GM23338 (cell line): Measurements from ENCODE around the gene CACNA1C. TPM values are rescaled to one million over a fixed set of nuclear protein-coding genes. Genes with fewer than 3 reads are reported as not detected.

Source experiments
- ATAC-seq: fragments of 200-7000 bp; cut with Tn5 transposase; 3 replicates; pipeline ENCODE4 v1.9.1; 2020
- DNase-seq: peaks from one replicate; pipeline ENCODE4 v3.0.0-alpha.2; 2015; ENCODE audit warnings: low spot score
- H2AFZ ChIP-seq: fragments of 200-600 bp; sonication (generic); 2 replicates; pipeline ENCODE4 v1.8.0; 2016; ENCODE audit warnings: antibody characterized with exemption, mild to moderate bottlenecking, moderate library complexity
- H3F3A ChIP-seq: fragments of 200-600 bp; sonication (generic); replicated peaks from 2 replicates; pipeline ENCODE4 v1.8.0; 2017; ENCODE audit warnings: antibody characterized with exemption, mixed run types, low read depth
- H3K27ac ChIP-seq: fragments of 200-600 bp; sonication (generic); 2 replicates; pipeline ENCODE4 v1.6.1; 2016; ENCODE audit warnings: low read depth
- H3K27me3 ChIP-seq: fragments of 200-600 bp; sonication (generic); 2 replicates; pipeline ENCODE4 v1.8.0; 2016; ENCODE audit warnings: mild to moderate bottlenecking, mixed run types, moderate library complexity; ENCODE audit not compliant: insufficient read depth
- H3K36me3 ChIP-seq: fragments of 200-600 bp; sonication (generic); 2 replicates; pipeline ENCODE4 v1.8.0; 2016; ENCODE audit warnings: mild to moderate bottlenecking; ENCODE audit not compliant: insufficient read depth
- H3K4me1 ChIP-seq: fragments of 200-600 bp; sonication (generic); 2 replicates; pipeline ENCODE4 v1.8.0; 2016; ENCODE audit warnings: mild to moderate bottlenecking, moderate library complexity; ENCODE audit not compliant: insufficient read depth
- H3K4me2 ChIP-seq: fragments of 200-600 bp; sonication (generic); 2 replicates; pipeline ENCODE4 v1.7.1; 2017; ENCODE audit warnings: mixed run types
- H3K4me3 ChIP-seq: fragments of 200-600 bp; sonication (generic); 2 replicates; pipeline ENCODE4 v1.6.1; 2016; ENCODE audit warnings: mixed run types
- H3K79me2 ChIP-seq: fragments of 200-600 bp; sonication (generic); replicated peaks from 2 replicates; pipeline ENCODE4 v1.8.0; 2017; ENCODE audit warnings: mild to moderate bottlenecking; ENCODE audit not compliant: insufficient read depth
- H3K9me2 ChIP-seq: fragments of 200-600 bp; sonication (generic); 2 replicates; pipeline ENCODE4 v1.8.0; 2017; ENCODE audit not compliant: insufficient read depth
- H4K20me1 ChIP-seq: fragments of 200-600 bp; sonication (generic); replicated peaks from 2 replicates; pipeline ENCODE4 v1.8.0; 2017; ENCODE audit warnings: mild to moderate bottlenecking; ENCODE audit not compliant: insufficient read depth
- H3K27ac Mint-ChIP-seq: 2 replicates; pipeline ENCODE4 v1.8.0; 2020; ENCODE audit warnings: inconsistent platforms, mild to moderate bottlenecking, moderate library complexity, mixed read lengths
- H3K27me3 Mint-ChIP-seq: 3 replicates; pipeline ENCODE4 v1.8.0; 2022; ENCODE audit warnings: low read depth, mild to moderate bottlenecking, moderate library complexity, mixed read lengths, inconsistent platforms; ENCODE audit not compliant: insufficient read depth, poor library complexity
- H3K36me3 Mint-ChIP-seq: 3 replicates; pipeline ENCODE4 v1.8.0; 2021; ENCODE audit warnings: low read depth, mild to moderate bottlenecking, inconsistent platforms, moderate library complexity, mixed read lengths
- H3K4me1 Mint-ChIP-seq: 3 replicates; pipeline ENCODE4 v1.8.0; 2020; ENCODE audit warnings: mild to moderate bottlenecking, inconsistent platforms, mixed read lengths
- H3K4me3 Mint-ChIP-seq: 3 replicates; pipeline ENCODE4 v1.8.0; 2021; ENCODE audit warnings: moderate library complexity, mild to moderate bottlenecking, inconsistent platforms, mixed read lengths
- H3K9me3 Mint-ChIP-seq: 3 replicates; pipeline ENCODE4 v1.8.0; 2020; ENCODE audit warnings: moderate library complexity, mild to moderate bottlenecking, inconsistent platforms, mixed read lengths
- CREB1 ChIP-seq: fragments of 250-450 bp; sonication (Bioruptor Pico); IDR thresholded peaks from 2 replicates; pipeline ENCODE4 v1.5.0; 2020; ENCODE audit warnings: low read depth, mild to moderate bottlenecking, moderate library complexity
- EZH2 ChIP-seq: fragments of 200-600 bp; sonication (generic); IDR thresholded peaks from one replicate; pipeline ENCODE4 v1.8.0; 2017; ENCODE audit warnings: antibody characterized with exemption, mild to moderate bottlenecking, low read depth; ENCODE audit not compliant: unreplicated experiment
- EZH2phosphoT487 ChIP-seq: fragments of 200-600 bp; sonication (generic); IDR thresholded peaks from one replicate; pipeline ENCODE4 v1.8.1; 2018; ENCODE audit warnings: antibody characterized with exemption; ENCODE audit not compliant: unreplicated experiment
- JUNB ChIP-seq: IDR thresholded peaks from one replicate; pipeline ENCODE4 v1.6.1; 2016; ENCODE audit warnings: antibody characterized with exemption; ENCODE audit not compliant: unreplicated experiment
- POLR2AphosphoS5 ChIP-seq: IDR thresholded peaks from 2 replicates; pipeline ENCODE4 v1.6.1; 2016; ENCODE audit warnings: antibody characterized with exemption, low read depth
- STAT1 ChIP-seq: IDR thresholded peaks from one replicate; pipeline ENCODE4 v1.6.1; 2016; ENCODE audit warnings: antibody characterized with exemption; ENCODE audit not compliant: unreplicated experiment
- ZNF114 ChIP-seq: fragments of 250-450 bp; sonication (Bioruptor Pico); IDR thresholded peaks from 2 replicates; pipeline ENCODE4 v1.5.0; 2020; ENCODE audit warnings: mild to moderate bottlenecking, moderate library complexity
- ZNF331 ChIP-seq: fragments of 250-450 bp; sonication (Bioruptor Pico); IDR thresholded peaks from 2 replicates; pipeline ENCODE4 v1.5.0; 2020; ENCODE audit warnings: low read depth, mild to moderate bottlenecking, moderate library complexity
- polyA plus RNA-seq: library from polyadenylated mRNA; unstranded; fragments of >200 nt; fragmentation: Nextera tagmentation; extraction: Ambion mirVana; gene quantifications from 2 replicates; pipeline ENCODE4 v1.2.1, GENCODE V29; 2016
- total RNA-seq: library from RNA; depleted of rRNA; stranded (reverse); fragments of >200 nt; shearing (Covaris generic); gene quantifications from 2 replicates; pipeline ENCODE4 v1.2.3, GENCODE V29; 2014
- TF ChIP-seq, protein P1 (sequence below), 2 experiments: fragments of 200-600 bp in 1 of 2; sonication (generic) in 1 of 2; conservative IDR thresholded peaks; 2 replicates each; pipeline versions ENCODE4 v1.5.1 to v1.6.1; 2016 to 2017; ENCODE audit warnings: antibody characterized with exemption in 2 of 2, low read depth in 2 of 2, mild to moderate bottlenecking in 2 of 2, moderate library complexity in 1 of 2
- TF ChIP-seq, protein P2 (sequence below): IDR thresholded peaks from 2 replicates; pipeline ENCODE4 v1.6.1; 2016; ENCODE audit warnings: antibody characterized with exemption
- TF ChIP-seq, protein P3 (sequence below): fragments of 250-450 bp; sonication (Bioruptor Pico); IDR thresholded peaks from 2 replicates; pipeline ENCODE4 v1.5.0; 2020; ENCODE audit warnings: mild to moderate bottlenecking, moderate library complexity
- TF ChIP-seq, protein P4 (sequence below): IDR thresholded peaks from one replicate; pipeline ENCODE4 v1.6.1; 2018; ENCODE audit warnings: antibody characterized with exemption; ENCODE audit not compliant: unreplicated experiment

Gene CACNA1C
- total and polyA plus RNA-seq, 2 experiments from 2014 or later, result 0.78 to 2.1 TPM

DNA sequence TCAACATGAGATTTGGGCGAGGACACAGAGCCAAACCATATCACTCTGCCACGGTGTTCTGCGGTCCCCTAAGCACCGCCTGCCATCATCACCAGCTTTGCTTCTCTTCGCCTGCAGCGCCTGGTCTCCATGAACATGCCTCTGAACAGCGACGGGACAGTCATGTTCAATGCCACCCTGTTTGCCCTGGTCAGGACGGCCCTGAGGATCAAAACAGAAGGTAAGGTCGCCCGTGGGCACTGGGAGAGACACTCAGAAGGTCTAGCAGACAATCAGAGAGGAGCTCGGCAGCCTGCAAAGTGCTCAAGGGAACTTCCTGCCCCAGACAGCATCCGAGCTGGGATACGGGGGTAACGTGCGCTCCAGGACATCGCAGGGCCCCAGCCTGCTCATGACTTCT, 616.0 kb downstream of the CACNA1C start:
- Mint-ChIP-seq H3K27me3 (peaks cover 3% of the 10 kb centered on the region), H3K27ac (no peak overlapping the region), H3K9me3 (no peaks in the 10 kb centered on the region), H3K4me3 (no peak overlapping the region), H3K36me3 (no peaks in the 10 kb centered on the region), H3K4me1 (no peaks in the 10 kb centered on the region)
- no peak for TF ChIP-seq EZH2
- TF ChIP-seq POLR2AphosphoS5, result no peak
- no peak for TF ChIP-seq CREB1 (CRISPR knock-in tag)
- no peak for TF ChIP-seq ZNF331 (CRISPR knock-in tag)
- no peak for TF ChIP-seq STAT1
- TF ChIP-seq, protein P1, sequence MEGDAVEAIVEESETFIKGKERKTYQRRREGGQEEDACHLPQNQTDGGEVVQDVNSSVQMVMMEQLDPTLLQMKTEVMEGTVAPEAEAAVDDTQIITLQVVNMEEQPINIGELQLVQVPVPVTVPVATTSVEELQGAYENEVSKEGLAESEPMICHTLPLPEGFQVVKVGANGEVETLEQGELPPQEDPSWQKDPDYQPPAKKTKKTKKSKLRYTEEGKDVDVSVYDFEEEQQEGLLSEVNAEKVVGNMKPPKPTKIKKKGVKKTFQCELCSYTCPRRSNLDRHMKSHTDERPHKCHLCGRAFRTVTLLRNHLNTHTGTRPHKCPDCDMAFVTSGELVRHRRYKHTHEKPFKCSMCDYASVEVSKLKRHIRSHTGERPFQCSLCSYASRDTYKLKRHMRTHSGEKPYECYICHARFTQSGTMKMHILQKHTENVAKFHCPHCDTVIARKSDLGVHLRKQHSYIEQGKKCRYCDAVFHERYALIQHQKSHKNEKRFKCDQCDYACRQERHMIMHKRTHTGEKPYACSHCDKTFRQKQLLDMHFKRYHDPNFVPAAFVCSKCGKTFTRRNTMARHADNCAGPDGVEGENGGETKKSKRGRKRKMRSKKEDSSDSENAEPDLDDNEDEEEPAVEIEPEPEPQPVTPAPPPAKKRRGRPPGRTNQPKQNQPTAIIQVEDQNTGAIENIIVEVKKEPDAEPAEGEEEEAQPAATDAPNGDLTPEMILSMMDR (conservative IDR thresholded peaks at IDR 0.05; ENCODE audit: low read depth in 2 of 2), result no peak
- TF ChIP-seq, protein P2, sequence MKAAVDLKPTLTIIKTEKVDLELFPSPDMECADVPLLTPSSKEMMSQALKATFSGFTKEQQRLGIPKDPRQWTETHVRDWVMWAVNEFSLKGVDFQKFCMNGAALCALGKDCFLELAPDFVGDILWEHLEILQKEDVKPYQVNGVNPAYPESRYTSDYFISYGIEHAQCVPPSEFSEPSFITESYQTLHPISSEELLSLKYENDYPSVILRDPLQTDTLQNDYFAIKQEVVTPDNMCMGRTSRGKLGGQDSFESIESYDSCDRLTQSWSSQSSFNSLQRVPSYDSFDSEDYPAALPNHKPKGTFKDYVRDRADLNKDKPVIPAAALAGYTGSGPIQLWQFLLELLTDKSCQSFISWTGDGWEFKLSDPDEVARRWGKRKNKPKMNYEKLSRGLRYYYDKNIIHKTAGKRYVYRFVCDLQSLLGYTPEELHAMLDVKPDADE, result no peak
- TF ChIP-seq, protein P3, sequence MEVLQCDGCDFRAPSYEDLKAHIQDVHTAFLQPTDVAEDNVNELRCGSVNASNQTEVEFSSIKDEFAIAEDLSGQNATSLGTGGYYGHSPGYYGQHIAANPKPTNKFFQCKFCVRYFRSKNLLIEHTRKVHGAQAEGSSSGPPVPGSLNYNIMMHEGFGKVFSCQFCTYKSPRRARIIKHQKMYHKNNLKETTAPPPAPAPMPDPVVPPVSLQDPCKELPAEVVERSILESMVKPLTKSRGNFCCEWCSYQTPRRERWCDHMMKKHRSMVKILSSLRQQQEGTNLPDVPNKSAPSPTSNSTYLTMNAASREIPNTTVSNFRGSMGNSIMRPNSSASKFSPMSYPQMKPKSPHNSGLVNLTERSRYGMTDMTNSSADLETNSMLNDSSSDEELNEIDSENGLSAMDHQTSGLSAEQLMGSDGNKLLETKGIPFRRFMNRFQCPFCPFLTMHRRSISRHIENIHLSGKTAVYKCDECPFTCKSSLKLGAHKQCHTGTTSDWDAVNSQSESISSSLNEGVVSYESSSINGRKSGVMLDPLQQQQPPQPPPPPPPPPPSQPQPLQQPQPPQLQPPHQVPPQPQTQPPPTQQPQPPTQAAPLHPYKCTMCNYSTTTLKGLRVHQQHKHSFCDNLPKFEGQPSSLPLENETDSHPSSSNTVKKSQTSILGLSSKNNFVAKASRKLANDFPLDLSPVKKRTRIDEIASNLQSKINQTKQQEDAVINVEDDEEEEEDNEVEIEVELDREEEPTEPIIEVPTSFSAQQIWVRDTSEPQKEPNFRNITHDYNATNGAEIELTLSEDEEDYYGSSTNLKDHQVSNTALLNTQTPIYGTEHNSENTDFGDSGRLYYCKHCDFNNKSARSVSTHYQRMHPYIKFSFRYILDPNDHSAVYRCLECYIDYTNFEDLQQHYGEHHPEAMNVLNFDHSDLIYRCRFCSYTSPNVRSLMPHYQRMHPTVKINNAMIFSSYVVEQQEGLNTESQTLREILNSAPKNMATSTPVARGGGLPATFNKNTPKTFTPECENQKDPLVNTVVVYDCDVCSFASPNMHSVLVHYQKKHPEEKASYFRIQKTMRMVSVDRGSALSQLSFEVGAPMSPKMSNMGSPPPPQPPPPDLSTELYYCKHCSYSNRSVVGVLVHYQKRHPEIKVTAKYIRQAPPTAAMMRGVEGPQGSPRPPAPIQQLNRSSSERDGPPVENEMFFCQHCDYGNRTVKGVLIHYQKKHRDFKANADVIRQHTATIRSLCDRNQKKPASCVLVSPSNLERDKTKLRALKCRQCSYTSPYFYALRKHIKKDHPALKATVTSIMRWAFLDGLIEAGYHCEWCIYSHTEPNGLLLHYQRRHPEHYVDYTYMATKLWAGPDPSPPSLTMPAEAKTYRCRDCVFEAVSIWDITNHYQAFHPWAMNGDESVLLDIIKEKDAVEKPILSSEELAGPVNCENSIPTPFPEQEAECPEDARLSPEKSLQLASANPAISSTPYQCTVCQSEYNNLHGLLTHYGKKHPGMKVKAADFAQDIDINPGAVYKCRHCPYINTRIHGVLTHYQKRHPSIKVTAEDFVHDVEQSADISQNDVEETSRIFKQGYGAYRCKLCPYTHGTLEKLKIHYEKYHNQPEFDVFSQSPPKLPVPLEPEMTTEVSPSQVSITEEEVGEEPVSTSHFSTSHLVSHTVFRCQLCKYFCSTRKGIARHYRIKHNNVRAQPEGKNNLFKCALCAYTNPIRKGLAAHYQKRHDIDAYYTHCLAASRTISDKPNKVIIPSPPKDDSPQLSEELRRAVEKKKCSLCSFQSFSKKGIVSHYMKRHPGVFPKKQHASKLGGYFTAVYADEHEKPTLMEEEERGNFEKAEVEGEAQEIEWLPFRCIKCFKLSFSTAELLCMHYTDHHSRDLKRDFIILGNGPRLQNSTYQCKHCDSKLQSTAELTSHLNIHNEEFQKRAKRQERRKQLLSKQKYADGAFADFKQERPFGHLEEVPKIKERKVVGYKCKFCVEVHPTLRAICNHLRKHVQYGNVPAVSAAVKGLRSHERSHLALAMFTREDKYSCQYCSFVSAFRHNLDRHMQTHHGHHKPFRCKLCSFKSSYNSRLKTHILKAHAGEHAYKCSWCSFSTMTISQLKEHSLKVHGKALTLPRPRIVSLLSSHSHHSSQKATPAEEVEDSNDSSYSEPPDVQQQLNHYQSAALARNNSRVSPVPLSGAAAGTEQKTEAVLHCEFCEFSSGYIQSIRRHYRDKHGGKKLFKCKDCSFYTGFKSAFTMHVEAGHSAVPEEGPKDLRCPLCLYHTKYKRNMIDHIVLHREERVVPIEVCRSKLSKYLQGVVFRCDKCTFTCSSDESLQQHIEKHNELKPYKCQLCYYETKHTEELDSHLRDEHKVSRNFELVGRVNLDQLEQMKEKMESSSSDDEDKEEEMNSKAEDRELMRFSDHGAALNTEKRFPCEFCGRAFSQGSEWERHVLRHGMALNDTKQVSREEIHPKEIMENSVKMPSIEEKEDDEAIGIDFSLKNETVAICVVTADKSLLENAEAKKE (CRISPR knock-in tag), result no peak
- TF ChIP-seq JUNB, result no peak
- TF ChIP-seq EZH2phosphoT487, result no peak
- TF ChIP-seq, protein P4, sequence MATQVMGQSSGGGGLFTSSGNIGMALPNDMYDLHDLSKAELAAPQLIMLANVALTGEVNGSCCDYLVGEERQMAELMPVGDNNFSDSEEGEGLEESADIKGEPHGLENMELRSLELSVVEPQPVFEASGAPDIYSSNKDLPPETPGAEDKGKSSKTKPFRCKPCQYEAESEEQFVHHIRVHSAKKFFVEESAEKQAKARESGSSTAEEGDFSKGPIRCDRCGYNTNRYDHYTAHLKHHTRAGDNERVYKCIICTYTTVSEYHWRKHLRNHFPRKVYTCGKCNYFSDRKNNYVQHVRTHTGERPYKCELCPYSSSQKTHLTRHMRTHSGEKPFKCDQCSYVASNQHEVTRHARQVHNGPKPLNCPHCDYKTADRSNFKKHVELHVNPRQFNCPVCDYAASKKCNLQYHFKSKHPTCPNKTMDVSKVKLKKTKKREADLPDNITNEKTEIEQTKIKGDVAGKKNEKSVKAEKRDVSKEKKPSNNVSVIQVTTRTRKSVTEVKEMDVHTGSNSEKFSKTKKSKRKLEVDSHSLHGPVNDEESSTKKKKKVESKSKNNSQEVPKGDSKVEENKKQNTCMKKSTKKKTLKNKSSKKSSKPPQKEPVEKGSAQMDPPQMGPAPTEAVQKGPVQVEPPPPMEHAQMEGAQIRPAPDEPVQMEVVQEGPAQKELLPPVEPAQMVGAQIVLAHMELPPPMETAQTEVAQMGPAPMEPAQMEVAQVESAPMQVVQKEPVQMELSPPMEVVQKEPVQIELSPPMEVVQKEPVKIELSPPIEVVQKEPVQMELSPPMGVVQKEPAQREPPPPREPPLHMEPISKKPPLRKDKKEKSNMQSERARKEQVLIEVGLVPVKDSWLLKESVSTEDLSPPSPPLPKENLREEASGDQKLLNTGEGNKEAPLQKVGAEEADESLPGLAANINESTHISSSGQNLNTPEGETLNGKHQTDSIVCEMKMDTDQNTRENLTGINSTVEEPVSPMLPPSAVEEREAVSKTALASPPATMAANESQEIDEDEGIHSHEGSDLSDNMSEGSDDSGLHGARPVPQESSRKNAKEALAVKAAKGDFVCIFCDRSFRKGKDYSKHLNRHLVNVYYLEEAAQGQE, result no peak
- no peak for TF ChIP-seq ZNF114
- H3K4me1 ChIP-seq, result no peaks in the 10 kb centered on the region
- H3K27me3 ChIP-seq, result no peaks in the 10 kb centered on the region
- no peak overlapping the region for H2AFZ ChIP-seq
- no peak for DNase-seq
- no peaks in the 10 kb centered on the region for H3F3A ChIP-seq
- H4K20me1 ChIP-seq, result no peaks in the 10 kb centered on the region
- H3K4me2 ChIP-seq, result no peak overlapping the region
- H3K9me2 ChIP-seq, result 0 out of 2 replicates have a peak, but pooled peaks cover under 1% of the 10 kb centered on the region
- ATAC-seq, result no peak
- H3K4me3 ChIP-seq, result no peak overlapping the region
- no peaks in the 10 kb centered on the region for H3K36me3 ChIP-seq
- no peaks in the 10 kb centered on the region for H3K79me2 ChIP-seq
- no peak overlapping the region for H3K27ac ChIP-seq
